Fibroblast of skin of back (primary cell): ENCODE measurements around the gene RAPSN. TPM values are rescaled to one million over a fixed set of nuclear protein-coding genes. Genes with fewer than 3 reads are reported as not detected.

Source experiments
- DNase-seq: peaks from one replicate; pipeline ENCODE4 v3.0.0-alpha.2; 2013
- polyA plus RNA-seq, 2 experiments: library from polyadenylated mRNA; unstranded; fragments of 120-200 nt; gene quantifications; one replicate each; pipeline ENCODE4 v1.2.1, GENCODE V29; 2013; ENCODE audit not compliant: insufficient read length in 2 of 2

RAPSN gene
- polyA plus RNA-seq (2013, experiment 1 of 2; ENCODE audit: insufficient read length), result 0.23 TPM
- 0.72 TPM for polyA plus RNA-seq (2013, experiment 2 of 2; ENCODE audit: insufficient read length)

DNA sequence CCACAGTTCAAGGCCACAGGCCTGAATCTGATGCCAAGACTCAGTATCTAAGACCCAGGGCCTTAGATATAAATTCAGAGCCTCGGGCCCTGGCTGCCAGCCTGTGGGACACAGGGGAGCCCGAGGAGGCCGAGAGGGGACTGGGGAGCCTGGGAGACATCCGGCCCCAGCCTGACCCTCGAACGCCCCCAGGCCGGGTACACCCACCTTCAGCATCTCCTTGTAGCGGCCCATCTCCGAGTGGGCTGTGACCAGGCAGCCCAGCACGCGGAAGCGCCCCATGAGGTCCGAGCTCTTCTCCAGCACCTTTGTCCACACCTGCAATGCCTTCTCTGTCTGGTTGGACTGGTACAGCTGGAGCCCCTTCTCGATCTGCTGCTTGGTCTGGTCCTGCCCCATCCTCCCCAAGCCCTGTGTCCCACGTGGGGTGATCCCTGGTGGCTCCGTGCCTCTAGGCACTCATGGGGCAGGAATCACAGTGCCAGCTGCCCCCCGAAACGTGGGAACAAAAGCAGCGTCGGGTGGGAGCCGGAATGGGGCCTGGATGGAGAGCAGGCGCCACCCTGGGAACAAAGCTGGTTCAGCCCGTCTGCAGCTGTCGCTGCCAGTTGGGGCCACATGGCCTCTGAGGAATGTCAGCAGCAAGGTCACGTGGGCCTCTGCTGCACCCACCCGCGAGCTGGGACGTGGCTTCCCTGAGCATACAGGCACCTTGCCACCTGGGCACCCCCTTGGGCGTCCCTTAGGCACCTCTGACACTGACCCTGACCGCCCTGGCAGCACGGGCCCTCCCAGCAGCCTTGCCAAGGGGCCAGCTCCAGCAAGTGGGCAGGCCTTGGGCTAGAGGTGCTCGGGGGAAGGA, at the start of gene RAPSN:
RAPSN (minus strand) TSS at position 571 of the 862 bp plus-strand sequence; CDS start at position 399, 172 bp downstream.
- no peak for DNase-seq

- DNase-seq, result no peak
These were observed 49.2 kb upstream of the RAPSN start for GRCh38 chr11:47498149-47498548.

GRCh38 chr11:47496808-47497207, 47.9 kb upstream of the RAPSN start:
- no peak for DNase-seq

GRCh38 chr11:47495856-47496217, 46.9 kb upstream of the RAPSN start:
- no peak for DNase-seq

DNA sequence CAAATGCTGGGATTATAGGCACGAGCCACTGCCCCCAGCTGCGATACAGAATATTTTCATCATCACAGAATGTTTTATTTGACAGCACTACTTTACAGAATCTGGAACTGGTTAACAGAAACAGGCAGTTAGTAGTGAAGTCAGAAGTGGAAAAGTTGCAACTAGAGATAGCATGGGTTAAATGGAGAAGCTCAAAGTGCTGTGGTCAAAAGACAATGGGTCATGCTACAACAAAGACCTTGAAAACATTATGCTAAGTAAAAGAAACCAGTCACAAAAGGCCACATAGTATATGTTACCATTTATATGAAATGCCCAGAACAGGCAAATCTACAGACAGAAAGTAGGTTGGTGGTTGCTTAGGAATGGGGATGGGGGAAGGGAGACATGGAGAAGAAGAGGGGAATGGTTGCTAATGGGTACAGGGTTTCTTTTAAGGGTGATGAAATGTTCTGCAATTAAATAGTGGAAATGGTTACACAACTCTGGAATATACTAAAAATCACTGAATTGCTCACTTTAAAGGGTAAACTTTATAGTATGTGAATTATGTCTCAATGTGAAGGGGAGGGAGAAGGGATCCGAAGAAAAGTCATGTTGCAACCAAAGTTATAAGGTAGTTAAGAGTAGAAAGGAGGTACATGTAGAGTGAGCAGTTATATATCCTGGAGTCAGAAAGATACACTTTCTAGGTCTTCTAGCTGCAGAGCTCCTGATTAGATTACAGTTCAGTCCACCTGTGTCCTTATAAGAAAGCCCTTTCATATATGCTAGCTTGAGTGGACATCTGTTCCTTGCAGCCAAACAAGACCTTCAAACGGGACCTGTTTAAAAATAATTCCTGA, 46.3 kb upstream of the RAPSN start:
- peak; percentile 55 for DNase-seq

- DNase-seq, result no peak
These were observed 40.4 kb upstream of the RAPSN start for GRCh38 chr11:47489395-47489755.

DNA sequence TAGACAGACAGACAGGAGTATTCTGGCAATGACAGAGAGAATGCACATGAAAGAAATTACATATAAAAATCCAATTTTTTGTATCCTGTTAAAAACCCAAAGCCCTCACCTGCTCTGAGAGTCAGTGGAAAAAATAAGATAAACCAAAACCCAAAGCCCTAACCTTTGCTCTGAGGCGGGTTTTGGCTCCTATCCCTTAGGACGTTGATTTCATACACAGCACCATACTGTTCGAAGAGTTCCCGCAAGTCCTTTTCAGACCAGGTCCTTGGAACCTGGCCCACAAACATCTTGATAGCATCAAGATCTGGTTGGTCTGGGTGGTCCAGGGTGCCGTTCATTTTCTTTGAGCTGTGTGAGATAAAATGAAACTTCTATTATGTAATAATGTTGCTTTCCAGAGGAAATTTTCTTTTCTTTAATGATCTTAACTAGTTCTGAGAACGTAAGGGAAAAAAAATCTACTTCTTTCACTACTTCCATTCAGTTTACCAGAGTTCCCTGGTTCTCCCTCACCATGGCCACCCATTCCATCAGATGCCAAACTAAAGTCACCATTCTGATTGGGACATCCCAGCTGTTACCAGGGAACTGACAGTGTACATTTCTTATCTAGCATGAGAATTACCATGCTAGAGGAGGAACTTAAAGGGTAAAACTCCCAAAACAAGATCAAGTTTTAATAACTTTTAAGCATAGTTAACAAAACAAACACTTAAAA, 39.9 kb upstream of the RAPSN start:
- DNase-seq, result no peak

- no peak for DNase-seq
These were observed 39.2 kb upstream of the RAPSN start for GRCh38 chr11:47488111-47488510.

DNA sequence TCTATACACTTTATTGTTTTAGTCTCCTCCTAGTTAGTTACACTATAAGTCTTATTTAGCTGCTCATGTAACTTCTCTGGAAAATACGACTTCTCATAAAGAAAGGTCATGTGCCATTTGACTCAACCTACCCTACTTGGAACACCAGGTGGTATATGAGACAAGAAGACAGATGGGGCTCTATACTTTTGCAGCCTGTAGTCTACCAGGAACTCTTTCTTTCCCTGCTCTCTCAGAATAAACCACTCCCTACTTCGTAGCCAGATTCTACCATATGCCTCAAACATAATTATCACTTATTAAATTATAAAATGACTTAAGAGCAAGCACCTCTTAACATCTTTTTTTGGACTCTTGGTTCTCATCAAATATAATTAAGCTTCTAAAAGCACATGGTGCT, 38.5 kb upstream of the RAPSN start:
- DNase-seq, result no peak

DNA sequence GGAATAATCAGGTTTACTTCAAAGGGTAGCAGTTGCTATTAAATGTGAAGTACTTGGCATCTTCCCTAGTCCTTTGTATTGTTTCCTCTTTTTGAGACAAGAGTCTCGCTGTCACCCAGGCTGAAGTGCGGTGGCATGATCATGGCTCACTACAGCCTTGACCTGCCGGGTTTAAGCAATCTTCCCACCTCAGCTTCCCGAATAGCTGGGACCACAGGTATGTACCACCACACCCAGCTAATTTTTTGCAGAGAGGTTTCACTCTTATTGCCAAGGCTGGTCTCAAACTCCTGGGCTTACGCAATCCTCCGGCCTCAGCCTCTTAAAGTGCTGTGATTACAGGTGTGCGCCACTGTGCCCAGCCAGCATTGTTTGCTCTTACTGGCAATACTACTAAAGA, 36.2 kb upstream of the RAPSN start:
- no peak for DNase-seq

DNA sequence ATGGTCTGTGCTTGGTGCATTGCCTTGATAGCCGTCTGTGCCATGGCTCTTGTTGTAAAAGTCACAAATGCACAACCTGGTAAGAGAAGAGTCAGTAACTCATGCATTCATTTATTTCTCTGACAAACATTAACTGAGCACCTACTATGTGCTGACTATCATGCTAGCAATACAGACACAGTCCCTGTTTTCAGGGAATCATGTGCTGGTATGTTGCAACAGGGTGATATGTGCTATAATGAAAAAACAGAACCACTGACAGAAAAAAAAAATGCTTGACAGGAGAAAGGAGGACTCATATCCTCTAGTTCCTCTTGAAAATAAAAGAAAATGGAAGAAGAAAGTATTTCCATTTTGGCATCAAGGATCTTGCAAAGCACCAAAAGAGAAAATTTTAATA, 34.5 kb upstream of the RAPSN start:
- DNase-seq, result no peak

GRCh38 chr11:47480762-47481161, 31.8 kb upstream of the RAPSN start:
- no peak for DNase-seq

- DNase-seq, result no peak
These were observed 29.9 kb upstream of the RAPSN start for GRCh38 chr11:47478651-47479329.

DNA sequence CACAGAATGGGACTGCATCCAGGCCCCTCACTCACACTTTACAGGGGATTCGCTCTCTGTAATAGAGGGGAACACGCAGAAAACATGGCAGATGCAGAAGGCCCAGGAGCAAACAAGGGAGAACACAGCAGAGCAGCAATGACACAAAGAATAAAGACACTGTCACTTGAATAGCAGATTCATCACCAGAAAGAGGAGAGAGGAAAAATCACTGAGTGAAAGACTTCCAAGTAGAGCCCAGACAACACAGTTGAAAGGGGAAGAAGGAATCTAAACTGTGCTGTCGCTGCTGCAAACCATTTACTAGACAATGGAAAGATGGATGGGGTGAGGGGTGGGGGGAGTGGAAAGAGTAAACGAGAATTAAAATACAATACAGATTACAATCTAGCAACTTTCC, 28.8 kb upstream of the RAPSN start:
- DNase-seq, result no peak

GRCh38 chr11:47477323-47477722, 28.4 kb upstream of the RAPSN start:
- peak; percentile 19 for DNase-seq

DNA sequence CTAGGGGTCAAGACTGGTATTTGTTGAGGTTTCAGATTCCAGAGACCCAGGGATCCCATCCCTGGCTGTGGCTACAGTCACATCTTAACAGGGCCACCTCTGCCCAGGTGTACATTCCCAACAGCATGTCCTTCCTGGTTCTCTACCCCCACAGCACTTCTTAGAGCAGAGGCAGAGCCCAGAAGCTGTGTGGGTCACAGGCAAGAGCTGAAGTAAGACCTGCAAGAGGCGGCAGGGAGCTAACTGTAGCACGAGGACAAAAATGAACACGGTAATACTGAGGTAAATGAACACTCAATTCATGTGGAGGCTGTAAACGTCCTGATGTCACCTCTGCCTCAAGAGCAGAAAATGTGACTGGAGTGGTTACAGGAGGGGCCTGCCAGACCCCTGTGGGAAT, 21.7 kb upstream of the RAPSN start:
- DNase-seq, result no peak

DNA sequence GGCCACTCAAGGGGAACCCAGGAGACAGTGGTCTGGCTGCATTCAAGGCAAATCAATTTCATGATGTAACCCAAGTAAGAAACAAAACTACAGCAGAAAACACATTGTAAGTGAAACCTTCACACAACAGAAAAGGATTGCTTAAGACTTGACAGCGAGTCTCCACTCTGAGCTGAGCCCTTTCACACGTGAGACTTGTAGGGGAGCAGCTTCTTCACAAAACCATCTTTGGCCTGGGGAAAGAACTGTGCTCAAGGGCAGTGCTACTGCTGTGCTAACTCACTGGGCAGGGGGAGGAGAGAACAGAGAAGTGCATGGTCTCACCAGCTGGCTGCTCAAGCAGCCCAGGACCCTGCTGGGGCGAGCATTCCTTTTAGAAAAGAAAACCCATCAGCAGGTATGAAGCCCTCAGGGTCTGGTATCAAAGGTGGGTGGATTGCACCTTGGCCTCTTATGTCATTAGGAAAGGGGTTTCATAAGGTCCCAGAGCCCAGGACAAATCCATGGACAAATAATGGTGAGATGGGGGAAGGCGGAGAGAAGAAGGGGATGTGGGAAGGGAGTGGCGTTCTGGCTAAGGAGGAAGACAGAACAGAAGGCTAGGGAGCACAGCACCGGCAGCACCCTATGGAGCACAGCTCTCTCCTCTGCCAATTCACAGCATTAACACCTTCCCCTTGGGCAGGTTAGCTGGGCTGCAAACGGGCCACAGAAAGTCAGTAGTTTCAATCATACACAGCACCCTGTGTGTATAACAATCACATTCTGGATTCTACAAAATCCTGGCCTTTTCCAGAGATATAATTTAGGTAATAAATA, 20.6 kb upstream of the RAPSN start:
- DNase-seq, result no peak

- DNase-seq, result no peak
These were observed 19.8 kb upstream of the RAPSN start for GRCh38 chr11:47468598-47469214.

- no peak for DNase-seq
These were observed 18.4 kb upstream of the RAPSN start for GRCh38 chr11:47467357-47467756.

- DNase-seq, result peak; percentile 38
These were observed 17.8 kb upstream of the RAPSN start for GRCh38 chr11:47466701-47467250.

- DNase-seq, result no peak
These were observed 17.3 kb upstream of the RAPSN start for GRCh38 chr11:47466201-47466600.
